HL-60 (cell line): ENCODE measurements around the gene ARID2.
A peak's percentile ranks its signal among the peaks of the same experiment; 100 is the strongest.

Source experiments
- DNase-seq, 2 experiments: peaks; one replicate each; pipeline ENCODE4 v3.0.0-alpha.2; 2010 to 2020; ENCODE audit warnings: low read depth in 1 of 2, low spot score in 1 of 2
- H3K27ac ChIP-seq: fragments of 250-450 bp; sonication (Bioruptor Pico); replicated peaks from 2 replicates; pipeline ENCODE4 v1.5.1; 2020; ENCODE audit warnings: mild to moderate bottlenecking, moderate library complexity
- H3K27me3 ChIP-seq: fragments of 250-450 bp; sonication (Bioruptor Pico); 2 replicates; pipeline ENCODE4 v1.5.1; 2021; ENCODE audit warnings: mild to moderate bottlenecking, moderate library complexity; ENCODE audit not compliant: insufficient read depth, poor library complexity, severe bottlenecking
- H3K4me3 ChIP-seq: replicated peaks from 2 replicates; pipeline ENCODE4 v1.5.1; 2011; ENCODE audit warnings: mild to moderate bottlenecking, control low read depth, low read length; ENCODE audit not compliant: insufficient read depth
- GABPA ChIP-seq: IDR thresholded peaks from 2 replicates; pipeline ENCODE4 v1.6.1; 2012; ENCODE audit warnings: low read depth
- POLR2AphosphoS5 ChIP-seq: IDR thresholded peaks from 2 replicates; pipeline ENCODE4 v1.6.1; 2012; ENCODE audit warnings: low read depth
- SPI1 ChIP-seq: IDR thresholded peaks from 2 replicates; pipeline ENCODE4 v1.6.1; 2012; ENCODE audit warnings: low read depth, mild to moderate bottlenecking, borderline replicate concordance
- TF ChIP-seq, protein P1 (sequence below): IDR thresholded peaks from one replicate; pipeline ENCODE4 v1.5.1; 2011; ENCODE audit warnings: low read length, control low read depth, inconsistent platforms; ENCODE audit not compliant: insufficient read depth
- TF ChIP-seq, protein P2 (sequence below): IDR thresholded peaks from 2 replicates; pipeline ENCODE4 v1.6.1; 2012; ENCODE audit warnings: low read depth; ENCODE audit not compliant: insufficient replicate concordance

Gene ARID2

GRCh38 chr12:45704968-45705367, 24.5 kb upstream of the ARID2 start:
- no peaks in the 10 kb centered on the region for H3K27me3 ChIP-seq

DNA sequence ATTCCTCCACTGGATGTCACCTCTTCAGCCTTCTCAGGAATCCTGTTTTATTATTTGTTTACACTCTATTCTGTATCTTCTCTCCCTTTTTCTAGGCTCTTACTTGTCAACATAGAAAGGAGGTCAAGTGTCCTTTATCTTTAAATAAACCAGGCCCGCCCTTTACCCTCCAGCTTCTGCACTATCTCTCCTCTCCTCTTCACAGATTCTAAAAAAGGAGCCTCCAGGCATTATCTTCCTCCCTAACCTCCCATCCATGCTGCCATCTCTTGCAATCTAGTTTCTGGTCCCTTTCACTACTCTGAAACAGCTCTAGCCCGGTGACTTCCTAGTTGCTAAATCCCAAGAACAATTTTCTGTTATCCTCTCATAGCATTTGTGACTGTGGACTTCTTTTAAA, 24.1 kb upstream of the ARID2 start:
- no peak for DNase-seq

More at GRCh38 chr12:45704968-45705367, 24.5 kb upstream of the ARID2 start:
- H3K4me3 ChIP-seq: no peak overlapping the region
- H3K27ac ChIP-seq: no peak overlapping the region
- DNase-seq: no peak
- TF ChIP-seq POLR2AphosphoS5 (no peak), GABPA (no peak), SPI1 (no peak)
- TF ChIP-seq, protein P1, sequence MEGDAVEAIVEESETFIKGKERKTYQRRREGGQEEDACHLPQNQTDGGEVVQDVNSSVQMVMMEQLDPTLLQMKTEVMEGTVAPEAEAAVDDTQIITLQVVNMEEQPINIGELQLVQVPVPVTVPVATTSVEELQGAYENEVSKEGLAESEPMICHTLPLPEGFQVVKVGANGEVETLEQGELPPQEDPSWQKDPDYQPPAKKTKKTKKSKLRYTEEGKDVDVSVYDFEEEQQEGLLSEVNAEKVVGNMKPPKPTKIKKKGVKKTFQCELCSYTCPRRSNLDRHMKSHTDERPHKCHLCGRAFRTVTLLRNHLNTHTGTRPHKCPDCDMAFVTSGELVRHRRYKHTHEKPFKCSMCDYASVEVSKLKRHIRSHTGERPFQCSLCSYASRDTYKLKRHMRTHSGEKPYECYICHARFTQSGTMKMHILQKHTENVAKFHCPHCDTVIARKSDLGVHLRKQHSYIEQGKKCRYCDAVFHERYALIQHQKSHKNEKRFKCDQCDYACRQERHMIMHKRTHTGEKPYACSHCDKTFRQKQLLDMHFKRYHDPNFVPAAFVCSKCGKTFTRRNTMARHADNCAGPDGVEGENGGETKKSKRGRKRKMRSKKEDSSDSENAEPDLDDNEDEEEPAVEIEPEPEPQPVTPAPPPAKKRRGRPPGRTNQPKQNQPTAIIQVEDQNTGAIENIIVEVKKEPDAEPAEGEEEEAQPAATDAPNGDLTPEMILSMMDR: no peak
- TF ChIP-seq, protein P2, sequence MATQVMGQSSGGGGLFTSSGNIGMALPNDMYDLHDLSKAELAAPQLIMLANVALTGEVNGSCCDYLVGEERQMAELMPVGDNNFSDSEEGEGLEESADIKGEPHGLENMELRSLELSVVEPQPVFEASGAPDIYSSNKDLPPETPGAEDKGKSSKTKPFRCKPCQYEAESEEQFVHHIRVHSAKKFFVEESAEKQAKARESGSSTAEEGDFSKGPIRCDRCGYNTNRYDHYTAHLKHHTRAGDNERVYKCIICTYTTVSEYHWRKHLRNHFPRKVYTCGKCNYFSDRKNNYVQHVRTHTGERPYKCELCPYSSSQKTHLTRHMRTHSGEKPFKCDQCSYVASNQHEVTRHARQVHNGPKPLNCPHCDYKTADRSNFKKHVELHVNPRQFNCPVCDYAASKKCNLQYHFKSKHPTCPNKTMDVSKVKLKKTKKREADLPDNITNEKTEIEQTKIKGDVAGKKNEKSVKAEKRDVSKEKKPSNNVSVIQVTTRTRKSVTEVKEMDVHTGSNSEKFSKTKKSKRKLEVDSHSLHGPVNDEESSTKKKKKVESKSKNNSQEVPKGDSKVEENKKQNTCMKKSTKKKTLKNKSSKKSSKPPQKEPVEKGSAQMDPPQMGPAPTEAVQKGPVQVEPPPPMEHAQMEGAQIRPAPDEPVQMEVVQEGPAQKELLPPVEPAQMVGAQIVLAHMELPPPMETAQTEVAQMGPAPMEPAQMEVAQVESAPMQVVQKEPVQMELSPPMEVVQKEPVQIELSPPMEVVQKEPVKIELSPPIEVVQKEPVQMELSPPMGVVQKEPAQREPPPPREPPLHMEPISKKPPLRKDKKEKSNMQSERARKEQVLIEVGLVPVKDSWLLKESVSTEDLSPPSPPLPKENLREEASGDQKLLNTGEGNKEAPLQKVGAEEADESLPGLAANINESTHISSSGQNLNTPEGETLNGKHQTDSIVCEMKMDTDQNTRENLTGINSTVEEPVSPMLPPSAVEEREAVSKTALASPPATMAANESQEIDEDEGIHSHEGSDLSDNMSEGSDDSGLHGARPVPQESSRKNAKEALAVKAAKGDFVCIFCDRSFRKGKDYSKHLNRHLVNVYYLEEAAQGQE: no peak

DNA sequence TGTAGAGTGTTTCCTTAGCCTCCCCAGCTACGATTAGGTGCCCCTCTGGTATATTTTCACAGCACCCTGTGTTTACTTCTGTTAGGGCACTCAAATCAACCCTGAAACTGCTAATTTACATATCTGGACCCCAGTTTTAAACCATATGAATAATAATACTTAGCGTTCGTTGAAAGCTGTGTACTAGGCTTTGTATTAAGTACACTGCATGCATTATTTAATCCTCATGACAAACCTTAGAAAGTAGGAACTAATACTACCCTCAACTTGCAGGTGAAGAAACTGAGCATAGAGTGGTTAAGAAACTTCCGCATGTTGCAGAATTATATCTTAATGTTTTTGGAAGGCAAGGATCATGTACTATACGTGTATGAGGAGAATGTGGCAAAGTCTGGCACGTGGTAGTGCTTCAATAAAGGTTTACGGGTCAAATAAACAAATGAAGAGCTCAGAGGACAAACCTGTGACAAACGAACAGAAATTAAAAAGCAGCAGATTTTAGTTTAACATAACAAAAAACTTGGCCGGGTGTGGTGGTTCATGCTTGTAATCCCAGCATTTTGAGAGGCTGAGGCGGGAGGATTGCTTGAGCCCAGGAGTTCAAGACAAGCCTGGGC, 22.2 kb upstream of the ARID2 start:
- Histone ChIP-seq H3K27me3 (no peaks in the 10 kb centered on the region), H3K27ac (peak overlapping the region; percentile 3), H3K4me3 (no peak overlapping the region)
- peak in 1 of 2 experiments; percentile 42 for DNase-seq
- TF ChIP-seq SPI1 (no peak), POLR2AphosphoS5 (no peak), GABPA (no peak)
- TF ChIP-seq, protein P1: no peak
- TF ChIP-seq, protein P2: no peak

More for the DNA sequence above, 24.1 kb upstream of the ARID2 start:
- no peak overlapping the region for H3K27ac ChIP-seq
- no peak overlapping the region for H3K4me3 ChIP-seq
- H3K27me3 ChIP-seq: no peaks in the 10 kb centered on the region
- TF ChIP-seq, protein P2: no peak
- TF ChIP-seq, protein P1: no peak
- TF ChIP-seq SPI1 (no peak), POLR2AphosphoS5 (no peak), GABPA (no peak)
